ENCODE measurements around the gene YIPF5. TPM values are rescaled to one million over a fixed set of nuclear protein-coding genes. Genes with fewer than 3 reads are reported as not detected.

Gene YIPF5
- total RNA-seq, 2 donors from 2014 or later: 24.1 to 30.0 TPM

DNA sequence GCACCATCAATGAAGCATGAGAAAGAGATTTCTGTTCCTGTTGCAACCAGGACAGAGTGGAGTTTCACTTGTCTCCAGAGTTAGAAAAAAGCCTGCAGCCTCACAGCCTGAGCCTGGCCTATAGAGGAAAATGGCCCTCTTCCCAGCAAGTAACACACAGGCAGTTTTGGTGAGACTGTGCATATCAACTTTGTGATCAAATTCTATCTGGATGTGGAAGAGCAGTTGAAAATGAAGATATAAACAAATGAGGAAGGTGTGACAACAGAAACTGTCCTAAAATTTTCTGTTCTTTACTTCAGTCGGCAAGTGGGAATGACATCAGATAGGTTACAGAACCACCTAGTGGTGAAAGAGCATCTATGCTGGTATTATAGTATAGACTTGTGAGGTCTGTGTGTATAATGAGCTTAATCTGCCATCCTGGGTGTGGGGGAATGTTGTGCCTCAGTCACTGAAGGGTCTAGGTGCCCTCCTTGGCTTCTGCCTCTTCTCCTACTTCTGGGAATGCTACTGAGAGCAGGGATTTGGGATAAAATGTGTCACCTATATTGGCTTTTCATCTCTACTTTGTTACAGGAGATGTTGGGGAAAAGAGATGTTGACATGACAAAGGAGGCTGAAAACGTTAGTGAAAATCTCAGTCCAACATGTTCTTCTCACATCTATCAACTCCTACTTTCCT is 28.2 kb downstream of the YIPF5 start:
- TF ChIP-seq, protein P1, sequence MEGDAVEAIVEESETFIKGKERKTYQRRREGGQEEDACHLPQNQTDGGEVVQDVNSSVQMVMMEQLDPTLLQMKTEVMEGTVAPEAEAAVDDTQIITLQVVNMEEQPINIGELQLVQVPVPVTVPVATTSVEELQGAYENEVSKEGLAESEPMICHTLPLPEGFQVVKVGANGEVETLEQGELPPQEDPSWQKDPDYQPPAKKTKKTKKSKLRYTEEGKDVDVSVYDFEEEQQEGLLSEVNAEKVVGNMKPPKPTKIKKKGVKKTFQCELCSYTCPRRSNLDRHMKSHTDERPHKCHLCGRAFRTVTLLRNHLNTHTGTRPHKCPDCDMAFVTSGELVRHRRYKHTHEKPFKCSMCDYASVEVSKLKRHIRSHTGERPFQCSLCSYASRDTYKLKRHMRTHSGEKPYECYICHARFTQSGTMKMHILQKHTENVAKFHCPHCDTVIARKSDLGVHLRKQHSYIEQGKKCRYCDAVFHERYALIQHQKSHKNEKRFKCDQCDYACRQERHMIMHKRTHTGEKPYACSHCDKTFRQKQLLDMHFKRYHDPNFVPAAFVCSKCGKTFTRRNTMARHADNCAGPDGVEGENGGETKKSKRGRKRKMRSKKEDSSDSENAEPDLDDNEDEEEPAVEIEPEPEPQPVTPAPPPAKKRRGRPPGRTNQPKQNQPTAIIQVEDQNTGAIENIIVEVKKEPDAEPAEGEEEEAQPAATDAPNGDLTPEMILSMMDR (IDR thresholded peaks at IDR 0.05): peak in 1 of 2 donors; percentile 75
- no peak overlapping the region for H3K4me3 ChIP-seq

DNA sequence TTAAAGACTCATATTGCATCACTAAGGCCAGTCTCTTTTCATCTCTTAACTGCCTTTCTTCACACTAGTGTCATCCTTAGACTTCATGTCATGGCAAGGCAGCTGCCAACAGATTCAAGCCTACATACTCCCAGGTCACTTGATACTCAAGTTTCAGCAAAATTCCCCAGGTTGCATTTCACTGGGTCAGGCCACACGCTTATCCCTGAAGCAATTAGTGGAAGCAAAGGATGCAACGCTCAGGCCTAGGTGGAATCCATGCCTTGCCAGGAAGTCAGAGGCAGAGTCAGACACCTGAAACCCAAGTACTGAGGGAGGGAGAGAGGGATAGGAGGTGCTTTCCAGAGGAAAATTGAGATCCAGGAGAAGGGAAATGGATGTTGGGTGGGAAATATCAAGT is 28.9 kb downstream of the YIPF5 start:
- TF ChIP-seq, protein P1 (IDR thresholded peaks at IDR 0.05): no peak

More for the DNA sequence above, 28.2 kb downstream of the YIPF5 start:
- no peaks in the 10 kb centered on the region for H3K27me3 ChIP-seq
- H3K36me3 ChIP-seq: no peaks in the 10 kb centered on the region
- H3K4me1 ChIP-seq: peaks cover 0 to 14% of the 10 kb centered on the region in 2 donors
- H3K27ac ChIP-seq: no peak overlapping the region
- H3K9me3 ChIP-seq: no peaks in the 10 kb centered on the region
- DNase-seq (ENCODE audit: low spot score): no peak

DNA sequence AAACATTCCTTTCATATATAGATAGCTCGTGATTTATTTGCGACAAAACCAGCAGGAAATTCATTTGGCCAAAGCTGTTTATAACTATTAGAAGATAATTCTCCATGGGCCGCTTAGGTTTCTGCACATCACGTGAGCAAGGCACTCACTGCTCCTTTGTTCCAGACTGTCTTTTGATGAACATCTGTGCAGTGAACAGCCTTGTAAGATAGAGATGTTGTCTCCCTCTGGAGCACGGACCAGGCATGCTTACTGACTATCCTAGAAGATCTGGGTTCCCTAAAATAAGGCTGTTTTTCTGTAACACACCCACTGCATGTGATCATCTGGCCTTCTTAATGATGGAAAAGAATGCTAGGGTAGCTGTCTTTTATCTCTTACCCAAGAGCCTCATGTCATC is 30.9 kb downstream of the YIPF5 start:
- H3K4me1 ChIP-seq: peaks cover 0 to 6% of the 10 kb centered on the region in 2 donors
- H3K27me3 ChIP-seq: no peaks in the 10 kb centered on the region
- no peak for DNase-seq (ENCODE audit: low spot score)
- no peak overlapping the region for H3K27ac ChIP-seq
- no peaks in the 10 kb centered on the region for H3K36me3 ChIP-seq
- TF ChIP-seq, protein P1 (IDR thresholded peaks at IDR 0.05): peak in 1 of 2 donors; percentile 13
- no peaks in the 10 kb centered on the region for H3K9me3 ChIP-seq
- no peak overlapping the region for H3K4me3 ChIP-seq

More for the DNA sequence above, 28.9 kb downstream of the YIPF5 start:
- Histone ChIP-seq H3K9me3 (no peaks in the 10 kb centered on the region), H3K27me3 (no peaks in the 10 kb centered on the region), H3K36me3 (no peaks in the 10 kb centered on the region), H3K4me1 (peaks cover 0 to 14% of the 10 kb centered on the region in 2 donors), H3K27ac (no peak overlapping the region), H3K4me3 (no peak overlapping the region)
- no peak for DNase-seq (ENCODE audit: low spot score)

DNA sequence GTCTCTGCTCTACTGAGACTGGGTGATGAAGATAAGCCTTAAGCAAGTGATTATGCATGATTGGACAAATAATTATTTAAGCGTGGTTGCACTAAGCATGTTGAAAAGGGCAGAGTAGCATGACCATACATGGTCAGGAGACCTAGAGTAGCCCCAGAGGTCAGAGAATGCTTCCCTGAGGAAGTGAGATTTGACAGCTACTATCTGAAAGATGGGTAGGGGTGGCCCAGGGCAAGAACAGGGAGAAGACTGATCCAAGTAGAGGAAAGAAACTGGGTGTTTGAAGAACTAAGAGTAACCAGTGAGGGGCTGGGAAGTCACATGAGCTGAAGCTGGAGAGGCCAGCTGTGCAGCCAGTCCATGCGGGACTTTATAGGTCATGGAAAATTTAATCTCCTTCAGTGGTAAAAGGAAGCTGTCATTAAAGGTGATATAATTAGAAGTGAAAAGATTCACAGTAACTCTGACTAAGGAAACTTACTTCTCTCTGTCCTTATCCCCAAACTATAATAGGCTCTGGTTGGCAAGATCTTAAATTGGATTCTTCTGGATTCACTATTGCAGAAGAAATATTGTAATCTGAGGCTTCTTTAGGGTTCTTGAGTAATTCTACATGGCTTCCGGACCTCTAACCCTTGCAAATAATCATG is 35.2 kb downstream of the YIPF5 start:
- no peaks in the 10 kb centered on the region for H3K27me3 ChIP-seq
- no peak overlapping the region for H3K4me3 ChIP-seq
- peaks cover 0 to 6% of the 10 kb centered on the region in 2 donors for H3K4me1 ChIP-seq
- no peaks in the 10 kb centered on the region for H3K36me3 ChIP-seq
- no peak overlapping the region for H3K27ac ChIP-seq
- TF ChIP-seq, protein P1 (IDR thresholded peaks at IDR 0.05): no peak
- peaks cover 0 to 5% of the 10 kb centered on the region in 2 donors for H3K9me3 ChIP-seq
- DNase-seq (ENCODE audit: low spot score): no peak

DNA sequence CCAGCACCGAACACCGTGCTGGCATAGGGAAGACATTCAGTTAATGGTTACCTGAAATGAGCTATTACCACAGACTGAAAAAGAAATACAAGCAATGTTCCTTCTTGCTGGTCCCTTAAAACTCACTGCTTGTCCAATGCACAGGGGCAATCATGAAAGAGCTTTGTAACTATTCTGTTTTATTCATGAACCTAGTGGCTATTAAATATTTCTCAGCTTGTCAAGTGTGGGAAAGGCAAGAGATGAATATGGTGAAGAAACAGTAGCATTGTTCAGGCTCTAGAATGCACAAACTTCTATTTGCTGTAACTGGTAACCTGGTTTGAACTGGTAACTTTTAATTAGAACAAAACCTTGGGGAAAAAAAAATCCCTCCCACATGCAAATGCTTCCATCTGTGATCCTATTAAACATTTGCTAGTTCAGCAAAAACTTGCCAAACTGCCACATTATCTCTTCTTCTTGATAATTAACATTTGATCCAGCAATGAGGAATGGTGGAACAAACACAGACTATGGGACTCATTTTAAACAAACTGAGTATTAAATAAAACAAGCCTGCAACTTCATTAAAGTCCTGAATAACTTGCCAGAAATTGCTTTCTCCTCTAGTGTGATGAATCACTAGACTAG is 36.1 kb downstream of the YIPF5 start:
- H3K36me3 ChIP-seq: no peaks in the 10 kb centered on the region
- TF ChIP-seq, protein P1 (IDR thresholded peaks at IDR 0.05): no peak
- H3K4me1 ChIP-seq: peaks cover 0 to 2% of the 10 kb centered on the region in 2 donors
- H3K4me3 ChIP-seq: no peak overlapping the region
- H3K27me3 ChIP-seq: no peaks in the 10 kb centered on the region
- no peak for DNase-seq (ENCODE audit: low spot score)
- H3K27ac ChIP-seq: no peak overlapping the region
- peaks cover 0 to 5% of the 10 kb centered on the region in 2 donors for H3K9me3 ChIP-seq
